Esophagus squamous epithelium (tissue), 4 donors: ENCODE results near the gene PNCK.

ENCODE experiments used
- POLR2A ChIP-seq, 4 donors: fragments of 450-650 bp; IDR thresholded peaks; one replicate each; pipeline ENCODE4 v1.6.1; 2017; ENCODE audit warnings: antibody characterized with exemption in 4 of 4, mild to moderate bottlenecking in 4 of 4, moderate library complexity in 3 of 4
- TF ChIP-seq, protein P1 (sequence below), 6 experiments: fragments of 450-650 bp in 4 of 6; fragments of 200-600 bp in 2 of 6; sonication (generic) in 2 of 6; IDR thresholded peaks; one replicate each; pipeline ENCODE4 v1.5.1; 2016 to 2019; ENCODE audit warnings: antibody characterized with exemption in 6 of 6, mild to moderate bottlenecking in 4 of 6, moderate library complexity in 4 of 6

GRCh38 chrX:153640736-153641575 is 32.7 kb downstream of the PNCK start:
- TF ChIP-seq, protein P1, sequence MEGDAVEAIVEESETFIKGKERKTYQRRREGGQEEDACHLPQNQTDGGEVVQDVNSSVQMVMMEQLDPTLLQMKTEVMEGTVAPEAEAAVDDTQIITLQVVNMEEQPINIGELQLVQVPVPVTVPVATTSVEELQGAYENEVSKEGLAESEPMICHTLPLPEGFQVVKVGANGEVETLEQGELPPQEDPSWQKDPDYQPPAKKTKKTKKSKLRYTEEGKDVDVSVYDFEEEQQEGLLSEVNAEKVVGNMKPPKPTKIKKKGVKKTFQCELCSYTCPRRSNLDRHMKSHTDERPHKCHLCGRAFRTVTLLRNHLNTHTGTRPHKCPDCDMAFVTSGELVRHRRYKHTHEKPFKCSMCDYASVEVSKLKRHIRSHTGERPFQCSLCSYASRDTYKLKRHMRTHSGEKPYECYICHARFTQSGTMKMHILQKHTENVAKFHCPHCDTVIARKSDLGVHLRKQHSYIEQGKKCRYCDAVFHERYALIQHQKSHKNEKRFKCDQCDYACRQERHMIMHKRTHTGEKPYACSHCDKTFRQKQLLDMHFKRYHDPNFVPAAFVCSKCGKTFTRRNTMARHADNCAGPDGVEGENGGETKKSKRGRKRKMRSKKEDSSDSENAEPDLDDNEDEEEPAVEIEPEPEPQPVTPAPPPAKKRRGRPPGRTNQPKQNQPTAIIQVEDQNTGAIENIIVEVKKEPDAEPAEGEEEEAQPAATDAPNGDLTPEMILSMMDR (IDR thresholded peaks at IDR 0.05), result no peak
- TF ChIP-seq POLR2A (IDR thresholded peaks at IDR 0.05), result no peak
